RWPE2 (cell line): Measurements from ENCODE around the gene ATP10A.

ENCODE experiments used
- ATAC-seq: fragments of 200-7000 bp; cut with Tn5 transposase; 3 replicates; pipeline ENCODE4 v1.9.1; 2021; ENCODE audit warnings: low read depth
- DNase-seq: peaks from one replicate; pipeline ENCODE4 v3.0.0-alpha.2; 2020; ENCODE audit warnings: low spot score
- H3K27ac ChIP-seq: fragments of 450-650 bp; 2 replicates; pipeline ENCODE4 v1.5.1; 2017; ENCODE audit warnings: mild to moderate bottlenecking; ENCODE audit not compliant: poor library complexity, severe bottlenecking
- H3K27me3 ChIP-seq: fragments of 250-450 bp; sonication (Bioruptor Pico); 2 replicates; pipeline ENCODE4 v1.5.1; 2021; ENCODE audit warnings: mild to moderate bottlenecking, moderate library complexity; ENCODE audit not compliant: insufficient read depth, poor library complexity, severe bottlenecking
- H3K36me3 ChIP-seq: fragments of 250-450 bp; sonication (Bioruptor Pico); 2 replicates; pipeline ENCODE4 v1.5.1; 2020; ENCODE audit warnings: low read depth, mild to moderate bottlenecking, moderate library complexity
- H3K4me1 ChIP-seq: fragments of 250-450 bp; sonication (Bioruptor Pico); 2 replicates; pipeline ENCODE4 v1.5.1; 2021; ENCODE audit warnings: mild to moderate bottlenecking, moderate library complexity; ENCODE audit not compliant: insufficient read depth, poor library complexity, severe bottlenecking
- H3K4me3 ChIP-seq: fragments of 250-450 bp; sonication (Bioruptor Pico); 2 replicates; pipeline ENCODE4 v1.5.1; 2021; ENCODE audit warnings: mild to moderate bottlenecking, moderate library complexity; ENCODE audit not compliant: severe bottlenecking
- H3K9me3 ChIP-seq: fragments of 250-450 bp; sonication (Bioruptor Pico); 2 replicates; pipeline ENCODE4 v1.5.1; 2021; ENCODE audit warnings: mild to moderate bottlenecking, moderate library complexity; ENCODE audit not compliant: severe bottlenecking
- TF ChIP-seq, protein P1 (sequence below): fragments of 450-650 bp; IDR thresholded peaks from one replicate; pipeline ENCODE4 v1.5.1; 2017; ENCODE audit warnings: mild to moderate bottlenecking, moderate library complexity; ENCODE audit not compliant: poor library complexity, severe bottlenecking

The ATP10A gene

DNA sequence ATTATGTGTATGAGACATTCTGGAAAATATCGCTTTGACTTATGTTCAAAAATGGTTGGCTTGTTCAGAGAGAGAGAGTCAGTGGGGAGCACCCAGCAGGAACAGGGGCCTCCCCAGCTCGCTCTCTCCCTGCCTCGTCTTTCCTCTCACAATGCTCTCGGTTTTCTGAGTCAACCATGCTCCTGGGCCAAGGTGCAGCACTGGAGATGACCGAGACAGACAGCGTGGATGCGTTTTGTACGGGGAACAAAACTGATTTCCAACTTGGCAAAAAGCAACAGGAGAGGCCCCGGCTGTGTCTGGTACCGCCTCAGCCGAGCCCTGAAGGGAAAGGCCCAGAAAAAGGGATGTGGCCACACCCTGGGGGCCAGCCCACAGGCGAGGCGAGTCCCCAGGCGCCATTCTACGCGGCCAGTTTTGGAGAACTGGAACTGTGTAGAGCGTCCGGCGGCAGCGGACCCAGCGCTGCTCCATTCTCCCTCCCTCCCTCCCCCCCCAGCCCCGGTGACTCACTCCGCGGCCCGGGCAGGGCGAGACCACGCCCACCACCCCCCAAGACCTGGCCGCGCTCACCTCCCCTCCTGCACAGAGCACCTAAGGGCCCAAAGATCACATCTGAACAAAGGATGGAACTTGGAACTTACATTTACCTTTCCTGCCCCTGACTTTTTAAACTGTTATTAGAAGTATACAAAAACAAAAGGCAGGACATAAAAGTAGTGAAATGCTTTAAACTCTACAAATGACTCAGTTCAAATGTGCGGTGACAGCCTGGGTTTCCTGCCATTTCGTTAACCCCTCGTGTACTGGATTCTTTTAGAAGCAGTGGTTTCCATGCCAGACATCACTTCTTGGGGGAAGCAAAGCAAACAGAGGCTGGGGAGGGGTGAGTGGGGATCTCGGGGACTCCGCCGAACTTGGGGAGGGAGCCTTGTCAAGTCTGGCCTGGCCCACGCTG is 12.7 kb downstream of the ATP10A start:
- peaks cover 19% of the 10 kb centered on the region for H3K4me1 ChIP-seq
- peak overlapping the region; percentile 22 for H3K4me3 ChIP-seq
- ATAC-seq, result peak; percentile 89
- TF ChIP-seq, protein P1, sequence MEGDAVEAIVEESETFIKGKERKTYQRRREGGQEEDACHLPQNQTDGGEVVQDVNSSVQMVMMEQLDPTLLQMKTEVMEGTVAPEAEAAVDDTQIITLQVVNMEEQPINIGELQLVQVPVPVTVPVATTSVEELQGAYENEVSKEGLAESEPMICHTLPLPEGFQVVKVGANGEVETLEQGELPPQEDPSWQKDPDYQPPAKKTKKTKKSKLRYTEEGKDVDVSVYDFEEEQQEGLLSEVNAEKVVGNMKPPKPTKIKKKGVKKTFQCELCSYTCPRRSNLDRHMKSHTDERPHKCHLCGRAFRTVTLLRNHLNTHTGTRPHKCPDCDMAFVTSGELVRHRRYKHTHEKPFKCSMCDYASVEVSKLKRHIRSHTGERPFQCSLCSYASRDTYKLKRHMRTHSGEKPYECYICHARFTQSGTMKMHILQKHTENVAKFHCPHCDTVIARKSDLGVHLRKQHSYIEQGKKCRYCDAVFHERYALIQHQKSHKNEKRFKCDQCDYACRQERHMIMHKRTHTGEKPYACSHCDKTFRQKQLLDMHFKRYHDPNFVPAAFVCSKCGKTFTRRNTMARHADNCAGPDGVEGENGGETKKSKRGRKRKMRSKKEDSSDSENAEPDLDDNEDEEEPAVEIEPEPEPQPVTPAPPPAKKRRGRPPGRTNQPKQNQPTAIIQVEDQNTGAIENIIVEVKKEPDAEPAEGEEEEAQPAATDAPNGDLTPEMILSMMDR, result no peak
- no peaks in the 10 kb centered on the region for H3K36me3 ChIP-seq
- H3K27me3 ChIP-seq, result no peaks in the 10 kb centered on the region
- H3K27ac ChIP-seq, result peak overlapping the region; percentile 77
- DNase-seq, result peak; percentile 88
- no peaks in the 10 kb centered on the region for H3K9me3 ChIP-seq

DNA sequence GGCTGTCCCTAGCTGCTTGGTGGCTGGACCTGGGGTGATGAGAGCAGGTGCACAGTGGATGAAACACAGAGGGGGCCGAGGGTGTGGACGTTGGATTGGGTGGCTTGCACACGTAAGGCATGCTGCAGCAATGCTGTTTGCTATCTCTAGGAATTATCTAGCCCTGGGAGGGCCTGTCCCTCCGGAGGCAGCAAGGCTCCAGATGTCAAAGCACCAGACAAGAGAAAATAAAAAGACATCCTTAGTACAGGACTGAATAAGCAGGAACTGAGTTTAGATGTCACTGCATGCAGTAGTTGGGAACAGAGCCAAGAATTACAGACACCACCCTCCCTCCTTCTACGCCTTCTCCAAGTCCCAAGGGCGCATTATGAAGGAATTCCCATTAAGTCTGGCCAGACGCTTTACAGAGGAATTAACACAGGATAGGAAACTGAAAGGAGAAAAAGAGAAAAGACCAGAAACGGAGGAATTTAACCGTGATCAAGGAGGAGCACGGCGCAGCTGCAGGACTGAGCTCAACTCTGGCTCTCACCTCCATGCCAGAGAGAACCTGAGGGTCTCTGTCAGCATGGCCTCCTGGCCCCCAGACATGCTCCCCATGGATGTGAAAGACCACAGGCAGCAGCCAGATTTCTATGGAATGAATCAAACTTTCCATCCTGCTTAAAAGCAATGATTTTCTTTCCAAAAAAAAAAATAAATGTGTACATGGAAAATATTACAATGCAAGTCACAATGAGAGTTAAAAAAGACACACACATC is 13.8 kb downstream of the ATP10A start:
- no peak for DNase-seq
- TF ChIP-seq, protein P1, result no peak
- H3K4me1 ChIP-seq, result peaks cover 19% of the 10 kb centered on the region
- H3K36me3 ChIP-seq, result no peaks in the 10 kb centered on the region
- H3K4me3 ChIP-seq, result no peak overlapping the region
- ATAC-seq, result peak; percentile 35
- H3K27ac ChIP-seq, result peak overlapping the region; percentile 77
- no peaks in the 10 kb centered on the region for H3K27me3 ChIP-seq
- no peaks in the 10 kb centered on the region for H3K9me3 ChIP-seq

- Histone ChIP-seq H3K4me1 (peaks cover 19% of the 10 kb centered on the region), H3K27ac (peak overlapping the region; percentile 77), H3K9me3 (no peaks in the 10 kb centered on the region), H3K27me3 (no peaks in the 10 kb centered on the region), H3K36me3 (no peaks in the 10 kb centered on the region), H3K4me3 (no peak overlapping the region)
- TF ChIP-seq, protein P1, result no peak
- no peak for DNase-seq
- no peak for ATAC-seq
Observed at GRCh38 chr15:25848784-25849156, 14.4 kb downstream of the ATP10A start.

- ATAC-seq (no peak), DNase-seq (no peak)
- Histone ChIP-seq H3K4me1 (peaks cover 19% of the 10 kb centered on the region), H3K36me3 (no peaks in the 10 kb centered on the region), H3K4me3 (no peak overlapping the region), H3K9me3 (no peaks in the 10 kb centered on the region), H3K27me3 (no peaks in the 10 kb centered on the region), H3K27ac (peak overlapping the region; percentile 77)
- TF ChIP-seq, protein P1, result no peak
Observed at GRCh38 chr15:25848325-25848724, 14.8 kb downstream of the ATP10A start.
